H9 (cell line): ENCODE data around the gene ZP3. TPM values are rescaled to one million over a fixed set of nuclear protein-coding genes. Genes with fewer than 3 reads are reported as not detected.
"Not testable (repeated sequence)": the region's sequence is repeated elsewhere in the genome, so short reads cannot be mapped to it uniquely, and the experiment has no call there.

Experiments used
- DNase-seq: peaks from one replicate; pipeline ENCODE4 v3.0.0-alpha.2; 2017
- H2AFZ ChIP-seq: one replicate; pipeline ENCODE4 v1.6.1; 2013; ENCODE audit warnings: mild to moderate bottlenecking, low read length, control low read depth, moderate library complexity
- H2AK5ac ChIP-seq: 2 replicates; pipeline ENCODE4 v1.6.1; 2013; ENCODE audit warnings: low read length, control low read depth, mixed read lengths; ENCODE audit not compliant: insufficient read length
- H2BK120ac ChIP-seq: one replicate; pipeline ENCODE4 v1.6.1; 2013; ENCODE audit warnings: low read depth, mild to moderate bottlenecking, low read length, control low read depth, inconsistent platforms; ENCODE audit not compliant: poor library complexity, severe bottlenecking
- H2BK12ac ChIP-seq: 2 replicates; pipeline ENCODE4 v1.6.1; 2013; ENCODE audit warnings: low read length, control low read depth, mixed read lengths, low read depth; ENCODE audit not compliant: insufficient read length
- H2BK15ac ChIP-seq: 2 replicates; pipeline ENCODE4 v1.6.1; 2013; ENCODE audit warnings: low read depth, low read length, control low read depth
- H2BK20ac ChIP-seq: one replicate; pipeline ENCODE4 v1.6.1; 2013; ENCODE audit warnings: low read depth, mild to moderate bottlenecking, low read length, control low read depth, inconsistent platforms; ENCODE audit not compliant: poor library complexity, severe bottlenecking
- H2BK5ac ChIP-seq: 2 replicates; pipeline ENCODE4 v1.6.1; 2013; ENCODE audit warnings: low read length, control low read depth, mixed read lengths; ENCODE audit not compliant: insufficient read length
- H3K14ac ChIP-seq: 2 replicates; pipeline ENCODE4 v1.6.1; 2013; ENCODE audit warnings: low read length, control low read depth; ENCODE audit not compliant: insufficient read depth
- H3K18ac ChIP-seq: 2 replicates; pipeline ENCODE4 v1.6.1; 2013; ENCODE audit warnings: low read depth, mild to moderate bottlenecking, mixed read lengths, low read length, control low read depth; ENCODE audit not compliant: insufficient read length
- H3K23ac ChIP-seq: 2 replicates; pipeline ENCODE4 v1.6.1; 2013; ENCODE audit warnings: low read length, control low read depth, mixed read lengths, low read depth; ENCODE audit not compliant: insufficient read length
- H3K23me2 ChIP-seq: 2 replicates; pipeline ENCODE4 v1.6.1; 2013; ENCODE audit warnings: low read depth, mild to moderate bottlenecking, mixed read lengths, low read length, control low read depth; ENCODE audit not compliant: insufficient read length, poor library complexity, severe bottlenecking
- H3K27ac ChIP-seq: 2 replicates; pipeline ENCODE4 v1.5.1; 2013; ENCODE audit warnings: low read length, control low read depth, mixed read lengths, low read depth; ENCODE audit not compliant: insufficient read length
- H3K27me3 ChIP-seq: 2 replicates; pipeline ENCODE4 v1.6.1; 2013; ENCODE audit warnings: low read length, control low read depth, inconsistent platforms; ENCODE audit not compliant: insufficient read depth
- H3K4ac ChIP-seq: 2 replicates; pipeline ENCODE4 v1.6.1; 2013; ENCODE audit warnings: low read depth, mild to moderate bottlenecking, control low read depth, inconsistent platforms, low read length, moderate library complexity
- H3K4me1 ChIP-seq: 2 replicates; pipeline ENCODE4 v1.6.1; 2013; ENCODE audit warnings: low read length, control low read depth, inconsistent platforms; ENCODE audit not compliant: insufficient read depth
- H3K4me2 ChIP-seq: 2 replicates; pipeline ENCODE4 v1.6.1; 2013; ENCODE audit warnings: low read length, control low read depth, mixed read lengths; ENCODE audit not compliant: insufficient read length, insufficient read depth
- H3K56ac ChIP-seq: 2 replicates; pipeline ENCODE4 v1.6.1; 2013; ENCODE audit warnings: low read depth, mild to moderate bottlenecking, mixed read lengths, low read length, control low read depth; ENCODE audit not compliant: insufficient read length
- H3K79me1 ChIP-seq: 2 replicates; pipeline ENCODE4 v1.6.1; 2013; ENCODE audit warnings: low read depth, mild to moderate bottlenecking, moderate library complexity, low read length, control low read depth, inconsistent platforms; ENCODE audit not compliant: insufficient read depth, poor library complexity, severe bottlenecking
- H3K79me2 ChIP-seq: 2 replicates; pipeline ENCODE4 v1.6.1; 2013; ENCODE audit warnings: low read length, control low read depth, inconsistent platforms; ENCODE audit not compliant: insufficient read depth
- H3K9ac ChIP-seq: 2 replicates; pipeline ENCODE4 v1.6.1; 2013; ENCODE audit warnings: low read length, control low read depth, mixed read lengths; ENCODE audit not compliant: insufficient read length; ENCODE audit errors: extremely low read depth
- H3K9me3 ChIP-seq: one replicate; pipeline ENCODE4 v1.6.1; 2013; ENCODE audit warnings: low read depth, low read length, inconsistent platforms; ENCODE audit not compliant: control insufficient read depth
- H3T11ph ChIP-seq: one replicate; pipeline ENCODE4 v1.6.1; 2013; ENCODE audit warnings: mild to moderate bottlenecking, low read length, control low read depth, inconsistent platforms
- H4K20me1 ChIP-seq: one replicate; pipeline ENCODE4 v1.6.1; 2013; ENCODE audit not compliant: control insufficient read depth, insufficient read length, insufficient read depth
- H4K5ac ChIP-seq: 2 replicates; pipeline ENCODE4 v1.6.1; 2013; ENCODE audit warnings: low read depth, mild to moderate bottlenecking, mixed read lengths, low read length, control low read depth; ENCODE audit not compliant: insufficient read length
- H4K8ac ChIP-seq: replicated peaks from 2 replicates; pipeline ENCODE4 v1.6.1; 2013; ENCODE audit warnings: low read length, control low read depth, mixed read lengths, low read depth; ENCODE audit not compliant: insufficient read length
- H4K91ac ChIP-seq: 2 replicates; pipeline ENCODE4 v1.6.1; 2013; ENCODE audit warnings: low read depth, mild to moderate bottlenecking, moderate library complexity, mixed read lengths, low read length, control low read depth; ENCODE audit not compliant: insufficient read length
- H3K27ac Mint-ChIP-seq, 3 experiments: 2 replicates in 2 of 3; 3 replicates in 1 of 3; pipeline ENCODE4 v1.8.0; 2020 to 2021; ENCODE audit warnings: mixed read lengths in 3 of 3, mild to moderate bottlenecking in 1 of 3, moderate library complexity in 1 of 3
- H3K27me3 Mint-ChIP-seq: 2 replicates; pipeline ENCODE4 v1.8.0; 2021; ENCODE audit warnings: low read depth, mild to moderate bottlenecking, moderate library complexity, mixed read lengths
- H3K36me3 Mint-ChIP-seq, 3 experiments: 2 replicates in 2 of 3; 3 replicates in 1 of 3; pipeline ENCODE4 v1.8.0; 2020 to 2021; ENCODE audit warnings: low read depth in 3 of 3, mixed read lengths in 3 of 3; ENCODE audit not compliant: insufficient read depth in 1 of 3
- H3K4me1 Mint-ChIP-seq, 2 experiments: 2 replicates each; pipeline ENCODE4 v1.8.0; 2020; ENCODE audit warnings: mixed read lengths in 2 of 2
- H3K4me3 Mint-ChIP-seq, 2 experiments: 2 replicates in 1 of 2; 3 replicates in 1 of 2; pipeline ENCODE4 v1.8.0; 2020 to 2021; ENCODE audit warnings: mild to moderate bottlenecking in 2 of 2, mixed read lengths in 2 of 2, moderate library complexity in 1 of 2
- H3K9me3 Mint-ChIP-seq, 2 experiments: 2 replicates in 1 of 2; 3 replicates in 1 of 2; pipeline ENCODE4 v1.8.0; 2020; ENCODE audit warnings: mild to moderate bottlenecking in 2 of 2, mixed read lengths in 2 of 2, moderate library complexity in 1 of 2
- whole genome bisulfite sequencing: extraction: QIAGEN DNeasy Blood & Tissue Kit; methylation state at CpG from one replicate; pipeline ENCODE4 v1.1.7; 2013; ENCODE audit warnings: missing lambda C conversion rate, low lambda C conversion rate, mixed read lengths; ENCODE audit not compliant: insufficient read length; ENCODE audit errors: extremely low coverage; 5-methylcytosine and 5-hydroxymethylcytosine counted together
- total RNA-seq: library from RNA; stranded (reverse); gene quantifications from 2 replicates; pipeline ENCODE4 v1.2.1, GENCODE V29; 2021
- TF ChIP-seq, protein P1 (sequence below): fragments of 200-600 bp; sonication (generic); conservative IDR thresholded peaks from 3 replicates; pipeline ENCODE4 v1.8.0; 2021; ENCODE audit warnings: antibody characterized with exemption, mild to moderate bottlenecking

The ZP3 gene
- total RNA-seq, 1 experiment from 2014 or later: 1.3 TPM

DNA sequence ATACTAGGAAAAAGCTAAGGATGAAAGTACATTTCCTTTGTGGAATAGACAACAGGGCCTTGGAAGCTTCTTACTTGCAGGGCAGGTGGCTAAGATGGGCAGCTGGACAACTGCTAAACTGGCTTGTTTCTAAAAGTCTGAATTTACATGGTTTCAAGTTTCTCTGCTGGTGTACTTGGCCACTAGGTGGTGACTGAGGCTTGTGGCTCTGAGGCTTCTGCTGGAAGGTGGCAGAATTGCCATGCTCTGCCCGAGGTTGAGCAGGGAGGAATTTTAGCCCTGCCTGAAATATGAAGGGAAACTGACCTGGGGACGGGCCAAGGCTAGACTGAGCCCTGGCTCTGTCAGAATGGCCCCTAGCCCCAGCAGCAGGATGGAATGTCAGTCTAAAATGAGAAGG lies 13.1 kb downstream of the ZP3 start:
- H3T11ph ChIP-seq, H3K23ac ChIP-seq, H3K27ac ChIP-seq, H4K91ac ChIP-seq, H2AFZ ChIP-seq, H3K9me3 ChIP-seq, H3K4me3 Mint-ChIP-seq, H3K4me1 Mint-ChIP-seq, H3K79me1 ChIP-seq, H3K27me3 Mint-ChIP-seq, H2AK5ac ChIP-seq, H3K4me1 ChIP-seq, H2BK20ac ChIP-seq, H4K5ac ChIP-seq, H3K27ac Mint-ChIP-seq, H3K36me3 Mint-ChIP-seq, H2BK120ac ChIP-seq, H2BK15ac ChIP-seq, H3K9ac ChIP-seq, H3K23me2 ChIP-seq, H4K8ac ChIP-seq, H3K79me2 ChIP-seq, H3K14ac ChIP-seq, H4K20me1 ChIP-seq, H2BK5ac ChIP-seq, H3K9me3 Mint-ChIP-seq, H3K27me3 ChIP-seq, H3K4ac ChIP-seq, H2BK12ac ChIP-seq, H3K18ac ChIP-seq, H3K4me2 ChIP-seq, H3K56ac ChIP-seq: not testable (repeated sequence)
- TF ChIP-seq, protein P1, sequence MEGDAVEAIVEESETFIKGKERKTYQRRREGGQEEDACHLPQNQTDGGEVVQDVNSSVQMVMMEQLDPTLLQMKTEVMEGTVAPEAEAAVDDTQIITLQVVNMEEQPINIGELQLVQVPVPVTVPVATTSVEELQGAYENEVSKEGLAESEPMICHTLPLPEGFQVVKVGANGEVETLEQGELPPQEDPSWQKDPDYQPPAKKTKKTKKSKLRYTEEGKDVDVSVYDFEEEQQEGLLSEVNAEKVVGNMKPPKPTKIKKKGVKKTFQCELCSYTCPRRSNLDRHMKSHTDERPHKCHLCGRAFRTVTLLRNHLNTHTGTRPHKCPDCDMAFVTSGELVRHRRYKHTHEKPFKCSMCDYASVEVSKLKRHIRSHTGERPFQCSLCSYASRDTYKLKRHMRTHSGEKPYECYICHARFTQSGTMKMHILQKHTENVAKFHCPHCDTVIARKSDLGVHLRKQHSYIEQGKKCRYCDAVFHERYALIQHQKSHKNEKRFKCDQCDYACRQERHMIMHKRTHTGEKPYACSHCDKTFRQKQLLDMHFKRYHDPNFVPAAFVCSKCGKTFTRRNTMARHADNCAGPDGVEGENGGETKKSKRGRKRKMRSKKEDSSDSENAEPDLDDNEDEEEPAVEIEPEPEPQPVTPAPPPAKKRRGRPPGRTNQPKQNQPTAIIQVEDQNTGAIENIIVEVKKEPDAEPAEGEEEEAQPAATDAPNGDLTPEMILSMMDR: peak; percentile 78
- peak; percentile 85 for DNase-seq
- no CpG with 5 or more reads among the region's 2 CpGs for WGBS

DNA sequence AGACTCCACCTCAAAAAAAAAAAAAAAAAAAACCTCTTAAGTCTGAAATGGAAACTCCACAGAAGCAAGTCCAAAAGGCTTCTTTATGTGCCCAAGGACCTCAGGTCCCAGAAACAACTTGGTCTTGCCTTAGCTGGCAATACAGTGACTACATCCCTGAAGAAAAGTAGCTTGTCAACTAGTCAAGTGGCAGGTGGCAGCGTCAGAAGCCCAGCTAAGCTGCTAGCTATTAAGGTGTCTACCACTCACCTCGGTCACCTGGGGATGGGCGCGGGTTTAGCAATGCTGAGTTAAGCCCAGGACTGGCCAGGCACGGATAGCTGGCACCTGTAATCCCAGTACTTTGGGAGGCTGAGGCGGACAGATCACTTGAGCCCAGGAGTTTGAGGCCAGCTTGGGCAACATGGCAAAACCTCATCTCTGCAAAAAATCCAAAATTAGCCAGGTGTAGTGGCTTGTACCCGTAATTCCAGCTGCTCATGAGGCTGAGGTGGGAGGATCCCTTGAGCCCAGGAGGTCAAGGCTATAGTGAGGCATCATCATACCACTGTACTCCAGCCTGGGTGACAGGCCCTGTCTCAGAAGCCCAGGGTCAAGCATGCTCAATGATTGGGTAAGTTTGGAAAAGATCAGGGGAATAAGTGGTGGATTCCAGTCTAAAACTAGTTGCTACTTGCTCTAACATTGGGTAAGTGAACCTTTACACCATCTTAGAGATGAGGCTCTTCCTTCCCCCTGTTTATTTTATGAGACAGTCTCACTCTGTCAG lies 14.6 kb downstream of the ZP3 start:
- H4K91ac ChIP-seq, H3K4me3 Mint-ChIP-seq, H3K23me2 ChIP-seq, H3K79me1 ChIP-seq, H2BK5ac ChIP-seq, H2AFZ ChIP-seq, H3K9me3 Mint-ChIP-seq, H3K4ac ChIP-seq, H2AK5ac ChIP-seq, H3K27ac ChIP-seq, H3K79me2 ChIP-seq, H3T11ph ChIP-seq, H3K4me2 ChIP-seq, H3K14ac ChIP-seq, H3K23ac ChIP-seq, H2BK15ac ChIP-seq, H3K36me3 Mint-ChIP-seq, H3K27me3 Mint-ChIP-seq, H3K27me3 ChIP-seq, H3K4me1 Mint-ChIP-seq, H2BK20ac ChIP-seq, H4K8ac ChIP-seq, H3K27ac Mint-ChIP-seq, H3K56ac ChIP-seq, H3K4me1 ChIP-seq, H3K9me3 ChIP-seq, H2BK12ac ChIP-seq, DNase-seq, H4K20me1 ChIP-seq, H4K5ac ChIP-seq, H2BK120ac ChIP-seq, H3K9ac ChIP-seq, H3K18ac ChIP-seq: not testable (repeated sequence)
- no CpG with 5 or more reads among the region's 7 CpGs for WGBS
